HG03066 (cell line): Measurements from ENCODE around the gene JAKMIP1.
"Not testable (repeated sequence)": the region's sequence is repeated elsewhere in the genome, so short reads cannot be mapped to it uniquely, and the experiment has no call there.

ENCODE experiments used
- ATAC-seq: cut with Tn5 transposase; IDR thresholded peaks from one replicate; pipeline ENCODE4 v1.9.1; 2021; ENCODE audit warnings: low read depth; ENCODE audit not compliant: unreplicated experiment

Gene JAKMIP1

GRCh38 chr4:6023731-6024130, 176.6 kb downstream of the JAKMIP1 start:
- ATAC-seq = no peak

- no peak for ATAC-seq
Measured at GRCh38 chr4:6022607-6023288, 177.6 kb downstream of the JAKMIP1 start.

- no peak for ATAC-seq
Measured at GRCh38 chr4:6021831-6022606, 178.3 kb downstream of the JAKMIP1 start.

- ATAC-seq = no peak
Measured at GRCh38 chr4:6020613-6021012, 179.7 kb downstream of the JAKMIP1 start.

GRCh38 chr4:6019316-6020263, 180.8 kb downstream of the JAKMIP1 start:
- no peak for ATAC-seq

GRCh38 chr4:6018331-6018730, 182.0 kb downstream of the JAKMIP1 start, which contains the start of gene C4orf50:
TSS of gene C4orf50 (minus strand) at chr4:6018431.
- no peak for ATAC-seq

GRCh38 chr4:6017800-6018199, 182.5 kb downstream of the JAKMIP1 start:
- ATAC-seq = no peak

GRCh38 chr4:6017030-6017429, 183.3 kb downstream of the JAKMIP1 start:
- ATAC-seq = no peak

- no peak for ATAC-seq
Measured at GRCh38 chr4:6013564-6013963, 186.8 kb downstream of the JAKMIP1 start.

GRCh38 chr4:6012200-6012599, 188.1 kb downstream of the JAKMIP1 start:
- ATAC-seq = no peak

- no peak for ATAC-seq
Measured at GRCh38 chr4:6011686-6012085, 188.7 kb downstream of the JAKMIP1 start.

GRCh38 chr4:6011271-6011671, 189.1 kb downstream of the JAKMIP1 start:
- ATAC-seq = no peak

- no peak for ATAC-seq
Measured at GRCh38 chr4:6010789-6011188, 189.6 kb downstream of the JAKMIP1 start.

- ATAC-seq = no peak
Measured at GRCh38 chr4:6009452-6009851, 190.9 kb downstream of the JAKMIP1 start.

- no peak for ATAC-seq
Measured at GRCh38 chr4:6008766-6009385, 191.5 kb downstream of the JAKMIP1 start.

GRCh38 chr4:6008092-6008551, 192.2 kb downstream of the JAKMIP1 start:
- ATAC-seq = no peak

GRCh38 chr4:6005175-6005574, 195.2 kb downstream of the JAKMIP1 start:
- ATAC-seq = no peak

- not testable (repeated sequence) for ATAC-seq
Measured at GRCh38 chr4:6003485-6003884, 196.9 kb downstream of the JAKMIP1 start.

- no peak for ATAC-seq
Measured at GRCh38 chr4:6002926-6003325, 197.4 kb downstream of the JAKMIP1 start.

GRCh38 chr4:6002492-6002833, 197.9 kb downstream of the JAKMIP1 start:
- ATAC-seq = no peak
